Esophagus squamous epithelium (tissue), 4 donors: ENCODE measurements around the gene CDCA8.

Source experiments
- CTCF ChIP-seq, 6 experiments: fragments of 450-650 bp in 4 of 6; fragments of 200-600 bp in 2 of 6; sonication (generic) in 2 of 6; IDR thresholded peaks; one replicate each; pipeline ENCODE4 v1.5.1; 2016 to 2019; ENCODE audit warnings: antibody characterized with exemption in 6 of 6, mild to moderate bottlenecking in 4 of 6, moderate library complexity in 4 of 6
- POLR2A ChIP-seq, 4 donors: fragments of 450-650 bp; IDR thresholded peaks; one replicate each; pipeline ENCODE4 v1.6.1; 2017; ENCODE audit warnings: antibody characterized with exemption in 4 of 4, mild to moderate bottlenecking in 4 of 4, moderate library complexity in 3 of 4

- no peak for TF ChIP-seq CTCF (IDR thresholded peaks at IDR 0.05)
- no peak for TF ChIP-seq POLR2A (IDR thresholded peaks at IDR 0.05)
Measured at GRCh38 chr1:37718181-37718900, 26.0 kb downstream of the CDCA8 start.
